PC-9 (cell line): ENCODE results near the gene HDX. TPM values are rescaled to one million over a fixed set of nuclear protein-coding genes. Genes with fewer than 3 reads are reported as not detected.

Experiments used
- BruUV-seq: library from RNA; stranded (reverse); fragments of 400-500 nt; replicated peaks from 2 replicates; lab custom pipeline; 2021; lab: Mats Ljungman, UMichigan
- CTCF ChIA-PET: fragments of 300-600 bp; sonication (Branson Sonifier 250); formaldehyde crosslinking; loops from one replicate; lab custom pipeline; 2022; ENCODE audit warnings: antibody characterized with exemption; lab: Charles Lee
- POLR2A ChIA-PET: fragments of 300-600 bp; sonication (Branson Sonifier 250); formaldehyde crosslinking; loops from one replicate; lab custom pipeline; 2022; ENCODE audit warnings: antibody characterized with exemption; ENCODE audit not compliant: unreplicated experiment; lab: Charles Lee
- DNase-seq, 2 experiments: peaks; one replicate each; pipeline versions ENCODE4 v3.0.0 to v3.0.0-alpha.2; 2015 to 2022; ENCODE audit warnings: mixed read lengths in 1 of 2
- H2AFZ ChIP-seq: fragments of 200-600 bp; sonication (generic); 2 replicates; pipeline ENCODE4 v1.8.1; 2017; ENCODE audit warnings: antibody characterized with exemption
- H3F3A ChIP-seq: fragments of 200-600 bp; sonication (generic); 2 replicates; pipeline ENCODE4 v1.8.1; 2017; ENCODE audit warnings: antibody characterized with exemption, mild to moderate bottlenecking, low read depth; ENCODE audit not compliant: insufficient read depth
- H3K27ac ChIP-seq: fragments of 200-600 bp; sonication (generic); 2 replicates; pipeline ENCODE4 v1.6.1; 2016; ENCODE audit warnings: mixed run types
- H3K27me3 ChIP-seq: fragments of 200-600 bp; sonication (generic); 2 replicates; pipeline ENCODE4 v1.6.1; 2016; ENCODE audit warnings: low read depth, mixed run types; ENCODE audit not compliant: insufficient read depth
- H3K36me3 ChIP-seq: fragments of 200-600 bp; sonication (generic); 2 replicates; pipeline ENCODE4 v1.6.1; 2016; ENCODE audit warnings: low read depth, mixed run types
- H3K4me1 ChIP-seq: fragments of 200-600 bp; sonication (generic); replicated peaks from 2 replicates; pipeline ENCODE4 v1.6.1; 2016; ENCODE audit warnings: mixed run types; ENCODE audit not compliant: insufficient read depth
- H3K4me2 ChIP-seq: fragments of 200-600 bp; sonication (generic); 2 replicates; pipeline ENCODE4 v1.6.1; 2017; ENCODE audit warnings: mixed run types
- H3K4me3 ChIP-seq: fragments of 200-600 bp; sonication (generic); 2 replicates; pipeline ENCODE4 v1.6.1; 2016; ENCODE audit warnings: mixed run types
- H3K79me2 ChIP-seq: fragments of 200-600 bp; sonication (generic); 2 replicates; pipeline ENCODE4 v1.6.1; 2017; ENCODE audit warnings: low read depth, mixed run types
- H3K9me2 ChIP-seq: fragments of 200-600 bp; sonication (generic); 2 replicates; pipeline ENCODE4 v1.8.1; 2017; ENCODE audit warnings: mild to moderate bottlenecking; ENCODE audit not compliant: insufficient read depth
- H3K9me3 ChIP-seq: fragments of 200-600 bp; sonication (generic); 2 replicates; pipeline ENCODE4 v1.8.1; 2016; ENCODE audit warnings: low read depth; ENCODE audit not compliant: insufficient read depth
- H4K20me1 ChIP-seq: fragments of 200-600 bp; sonication (generic); 2 replicates; pipeline ENCODE4 v1.8.1; 2017; ENCODE audit not compliant: insufficient read depth
- CTCF ChIP-seq: fragments of 200-600 bp; sonication (generic); conservative IDR thresholded peaks from 2 replicates; pipeline ENCODE4 v1.6.1; 2017; ENCODE audit warnings: mixed run types, antibody characterized with exemption, mild to moderate bottlenecking, moderate library complexity
- EZH2 ChIP-seq: fragments of 200-600 bp; sonication (generic); IDR thresholded peaks from 2 replicates; pipeline ENCODE4 v1.8.0; 2017; ENCODE audit warnings: antibody characterized with exemption, low read depth
- intact Hi-C: fragments of 100-400 bp; cut with micrococcal nuclease; formaldehyde crosslinking; loops from one replicate; pipeline ENCODE4 v1.10.0; 2022; ENCODE audit not compliant: unreplicated experiment
- total RNA-seq: library from RNA; stranded (reverse); gene quantifications from 2 replicates; pipeline ENCODE4 v1.2.3, GENCODE V29; 2021

The HDX gene
- total RNA-seq, 1 experiment from 2014 or later: 1.1 TPM

GRCh38 chrX:84441143-84441542, 61.1 kb downstream of the HDX start:
- no TSS peak for BruUV-seq
- Histone ChIP-seq H3K36me3 (no peaks in the 10 kb centered on the region), H4K20me1 (no peaks in the 10 kb centered on the region), H3F3A (no peaks in the 10 kb centered on the region), H3K79me2 (no peaks in the 10 kb centered on the region), H3K4me2 (no peak overlapping the region), H3K4me3 (no peak overlapping the region), H3K27ac (no peak overlapping the region), H2AFZ (no peak overlapping the region), H3K27me3 (no peaks in the 10 kb centered on the region), H3K4me1 (no peaks in the 10 kb centered on the region), H3K9me2 (no peaks in the 10 kb centered on the region), H3K9me3 (no peaks in the 10 kb centered on the region)
- POLR2A ChIA-PET: no interaction called here
- no peak for DNase-seq
- no peak for TF ChIP-seq CTCF
- no peak for TF ChIP-seq EZH2
- intact Hi-C loops: no loop called here
- CTCF ChIA-PET: no interaction called here

GRCh38 chrX:84415140-84415539, 87.1 kb downstream of the HDX start:
- Histone ChIP-seq H3K27ac (no peak overlapping the region), H3K9me3 (no peaks in the 10 kb centered on the region), H3K36me3 (no peaks in the 10 kb centered on the region), H3K79me2 (no peaks in the 10 kb centered on the region), H4K20me1 (no peaks in the 10 kb centered on the region), H3K4me3 (no peak overlapping the region), H3K4me1 (no peaks in the 10 kb centered on the region), H3F3A (no peaks in the 10 kb centered on the region), H3K27me3 (no peaks in the 10 kb centered on the region), H3K9me2 (no peaks in the 10 kb centered on the region), H3K4me2 (no peak overlapping the region), H2AFZ (no peak overlapping the region)
- intact Hi-C loops: no loop called here
- no peak for DNase-seq
- TF ChIP-seq EZH2 (no peak), CTCF (no peak)
- POLR2A ChIA-PET: no interaction called here
- no TSS peak for BruUV-seq
- CTCF ChIA-PET: no interaction called here

GRCh38 chrX:84363663-84364062, 138.6 kb downstream of the HDX start:
- H3K27me3 ChIP-seq: no peaks in the 10 kb centered on the region
- POLR2A ChIA-PET: no interaction called here
- intact Hi-C loops: no loop called here
- H3K27ac ChIP-seq: no peak overlapping the region
- no TSS peak for BruUV-seq
- H3K9me3 ChIP-seq: no peaks in the 10 kb centered on the region
- TF ChIP-seq CTCF: no peak
- TF ChIP-seq EZH2: no peak
- H4K20me1 ChIP-seq: no peaks in the 10 kb centered on the region
- CTCF ChIA-PET: no interaction called here
- no peak overlapping the region for H3K4me3 ChIP-seq
- no peaks in the 10 kb centered on the region for H3K4me1 ChIP-seq
- no peak overlapping the region for H2AFZ ChIP-seq
- no peaks in the 10 kb centered on the region for H3F3A ChIP-seq
- no peaks in the 10 kb centered on the region for H3K79me2 ChIP-seq
- H3K9me2 ChIP-seq: no peaks in the 10 kb centered on the region
- no peak overlapping the region for H3K4me2 ChIP-seq
- H3K36me3 ChIP-seq: no peaks in the 10 kb centered on the region
- DNase-seq: no peak
